ENCODE measurements around the gene YIPF1. TPM values are rescaled to one million over a fixed set of nuclear protein-coding genes. Genes with fewer than 3 reads are reported as not detected.

The YIPF1 gene
- total and polyA plus RNA-seq, 10 of the 15 experiments (the other 5 are each of a cell fraction or from before 2014, with no cell fraction given) = 13.0 to 36.0 (median 20.3) TPM

- TF ChIP-seq SKIL (IDR thresholded peaks at IDR 0.05; ENCODE audit: low read depth, poor library complexity, severe bottlenecking) = no peak
- no peak for TF ChIP-seq CHD1 (IDR thresholded peaks at IDR 0.05; ENCODE audit: low read depth, low read length)
- TF ChIP-seq, protein P1, sequence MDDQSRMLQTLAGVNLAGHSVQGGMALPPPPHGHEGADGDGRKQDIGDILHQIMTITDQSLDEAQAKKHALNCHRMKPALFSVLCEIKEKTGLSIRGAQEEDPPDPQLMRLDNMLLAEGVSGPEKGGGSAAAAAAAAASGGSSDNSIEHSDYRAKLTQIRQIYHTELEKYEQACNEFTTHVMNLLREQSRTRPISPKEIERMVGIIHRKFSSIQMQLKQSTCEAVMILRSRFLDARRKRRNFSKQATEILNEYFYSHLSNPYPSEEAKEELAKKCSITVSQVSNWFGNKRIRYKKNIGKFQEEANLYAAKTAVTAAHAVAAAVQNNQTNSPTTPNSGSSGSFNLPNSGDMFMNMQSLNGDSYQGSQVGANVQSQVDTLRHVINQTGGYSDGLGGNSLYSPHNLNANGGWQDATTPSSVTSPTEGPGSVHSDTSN (IDR thresholded peaks at IDR 0.05; ENCODE audit: insufficient replicate concordance, low read depth, low read length) = no peak
- TF ChIP-seq EGR1 (IDR thresholded peaks at IDR 0.05; ENCODE audit: borderline replicate concordance in 1 of 2, low read depth in 2 of 2, low read length in 2 of 2) = no peak
- TF ChIP-seq NBN (IDR thresholded peaks at IDR 0.05) = no peak
Observed at GRCh38 chr1:53842347-53842746, 47.2 kb downstream of the YIPF1 start (continued).

GRCh38 chr1:53838654-53838974 lies 51.0 kb downstream of the YIPF1 start:
- Histone ChIP-seq H3K4me3 (peak overlapping the region; percentile 88; the same call in 1 of the 2 replicates), H2AFZ (ENCODE audit: control insufficient read depth, low read depth, low read length) (peak overlapping the region; percentile 99), H3K4me2 (ENCODE audit: control insufficient read depth, insufficient read depth) (peak overlapping the region; percentile 40; the same call in 1 of the 2 replicates), H3K9me3 (replicated peaks; ENCODE audit: control insufficient read depth, insufficient read depth, low read length) (no peaks in the 10 kb centered on the region; the same call in 2 of the 3 replicates), H3K79me2 (ENCODE audit: control insufficient read depth, insufficient read depth, low read length) (peaks cover 46% of the 10 kb centered on the region), H3K36me3 (ENCODE audit: control insufficient read depth in 2 of 2, insufficient read depth in 2 of 2, low read length in 1 of 2) (no peaks in the 10 kb centered on the region), H3K27ac (ENCODE audit: control insufficient read depth, insufficient read depth) (peak overlapping the region; percentile 99), H3K4me1 (ENCODE audit: control insufficient read depth, insufficient read depth, low read length) (peaks cover 7% of the 10 kb centered on the region; the same call in 1 of the 2 replicates), H3K9ac (ENCODE audit: control insufficient read depth, insufficient read depth, low read length) (no peak overlapping the region; the same call in 1 of the 2 replicates), H4K20me1 (ENCODE audit: control insufficient read depth, insufficient read depth) (no peaks in the 10 kb centered on the region), H3K27me3 (replicated peaks in 1 of 2; ENCODE audit: control insufficient read depth in 2 of 2, insufficient read depth in 2 of 2, low read length in 1 of 2) (no peaks in the 10 kb centered on the region)
- BruUV-seq (replicated peaks) = no TSS peak
- no peak for DNase-seq (ENCODE audit: low read depth, low spot score)
- RAD21 ChIA-PET (ENCODE audit: unreplicated experiment) = no interaction called here
- CTCF ChIA-PET = interaction anchor here (0.9 to 1.4 kb wide), 4 partner anchors 22 to 121 kb away, joined by 3 to 5 read pairs (median 4); no protein-coding TSS in a partner anchor
- peak; percentile 66 for FAIRE-seq
- intact Hi-C loops (cut with micrococcal nuclease; ENCODE audit: unreplicated experiment) (loop anchor here (5.0 kb wide), 1 partner anchor 214 kb away; the partner anchor contains the start of genes TCEANC2 and TMEM59), in situ Hi-C loops (cut with MboI) (no loop called here)
- ATAC-seq = no peak
- POLR2A ChIA-PET = interaction anchor here (0.6 to 1.6 kb wide), 4 partner anchors 9 to 214 kb away, joined by 3 to 8 read pairs (median 6); partner anchors contain the start of genes IFT25, LRRC42, TCEANC2 and TMEM59
- SMC1A ChIA-PET (ENCODE audit: uncharacterized antibody, unreplicated experiment) = interaction anchor here (0.9 kb wide), 1 partner anchor 107 kb away, joined by 3 read pairs; the partner anchor contains the start of gene IFT25
- WGBS (ENCODE audit: insufficient coverage, insufficient replicate concordance, low lambda C conversion rate, missing lambda C conversion rate) = 13% methylated on average over 2 of the region's 2 CpGs
- TF ChIP-seq, protein P2, sequence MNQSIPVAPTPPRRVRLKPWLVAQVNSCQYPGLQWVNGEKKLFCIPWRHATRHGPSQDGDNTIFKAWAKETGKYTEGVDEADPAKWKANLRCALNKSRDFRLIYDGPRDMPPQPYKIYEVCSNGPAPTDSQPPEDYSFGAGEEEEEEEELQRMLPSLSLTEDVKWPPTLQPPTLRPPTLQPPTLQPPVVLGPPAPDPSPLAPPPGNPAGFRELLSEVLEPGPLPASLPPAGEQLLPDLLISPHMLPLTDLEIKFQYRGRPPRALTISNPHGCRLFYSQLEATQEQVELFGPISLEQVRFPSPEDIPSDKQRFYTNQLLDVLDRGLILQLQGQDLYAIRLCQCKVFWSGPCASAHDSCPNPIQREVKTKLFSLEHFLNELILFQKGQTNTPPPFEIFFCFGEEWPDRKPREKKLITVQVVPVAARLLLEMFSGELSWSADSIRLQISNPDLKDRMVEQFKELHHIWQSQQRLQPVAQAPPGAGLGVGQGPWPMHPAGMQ (IDR thresholded peaks at IDR 0.05; ENCODE audit: borderline replicate concordance) = no peak
- no peak for TF ChIP-seq CHD4 (IDR thresholded peaks at IDR 0.05)
- no peak for TF ChIP-seq MTA3 (IDR thresholded peaks at IDR 0.05; ENCODE audit: borderline replicate concordance, low read length)
- TF ChIP-seq BHLHE40 (IDR thresholded peaks at IDR 0.05; ENCODE audit: borderline replicate concordance in 1 of 2, low read depth in 2 of 2, low read length in 1 of 2) = no peak
- TF ChIP-seq ETV6 (conservative IDR thresholded peaks at IDR 0.05 in 1 of 2, IDR thresholded peaks at IDR 0.05 in 1 of 2; ENCODE audit: borderline replicate concordance in 1 of 2, low read depth in 1 of 2) = no peak
- TF ChIP-seq NR2C2 (IDR thresholded peaks at IDR 0.05; ENCODE audit: borderline replicate concordance, control insufficient read depth, insufficient read length, low read depth) = no peak
- TF ChIP-seq GATAD2B (conservative IDR thresholded peaks at IDR 0.05; ENCODE audit: low read depth) = no peak
- no peak for TF ChIP-seq LARP7 (IDR thresholded peaks at IDR 0.05)
- TF ChIP-seq BACH1 (IDR thresholded peaks at IDR 0.05; ENCODE audit: borderline replicate concordance) = no peak
- TF ChIP-seq CHD1 (IDR thresholded peaks at IDR 0.05; ENCODE audit: low read depth, low read length) = no peak
- TF ChIP-seq SMC3 (IDR thresholded peaks at IDR 0.05; ENCODE audit: borderline replicate concordance, low read length) = no peak
- no peak for TF ChIP-seq IRF4 (IDR thresholded peaks at IDR 0.05; ENCODE audit: low read depth, low read length)
- TF ChIP-seq POLR2AphosphoS2 (IDR thresholded peaks at IDR 0.05; ENCODE audit: low read depth, low read length) = no peak
- no peak for TF ChIP-seq NFXL1 (IDR thresholded peaks at IDR 0.05; ENCODE audit: borderline replicate concordance)
- TF ChIP-seq BCL11A (IDR thresholded peaks at IDR 0.05; ENCODE audit: low read depth, low read length) = no peak
